GM18507 (cell line): ENCODE results near the gene GEMIN5.
"Not testable (repeated sequence)": the region's sequence is repeated elsewhere in the genome, so short reads cannot be mapped to it uniquely, and the experiment has no call there.

Experiments
- DNase-seq: peaks from one replicate; pipeline ENCODE4 v3.0.0; 2011; ENCODE audit warnings: low read depth; ENCODE audit not compliant: insufficient read length; ENCODE audit errors: extremely low spot score
- FAIRE-seq: peaks from 2 replicates; lab custom pipeline; 2011; peaks lifted over from hg19 to GRCh38; lab: Jason Lieb, UNC

Gene GEMIN5

GRCh38 chr5:154937718-154938466 lies at the start of gene GEMIN5:
Gene GEMIN5, minus strand, starts transcription at chr5:154938211. Its CDS starts 78 bp downstream, at chr5:154938133.
- DNase-seq (peak; percentile 84), FAIRE-seq (peak; percentile 86)

- FAIRE-seq, result no peak
- DNase-seq, result no peak
These were observed 48.1 kb upstream of the GEMIN5 start for GRCh38 chr5:154986151-154986550.

- DNase-seq (no peak), FAIRE-seq (no peak)
These were observed 47.0 kb upstream of the GEMIN5 start for GRCh38 chr5:154984946-154985516.

GRCh38 chr5:154978294-154978693 lies 40.3 kb upstream of the GEMIN5 start:
- not testable (repeated sequence) for FAIRE-seq, DNase-seq

GRCh38 chr5:154977409-154977808 lies 39.4 kb upstream of the GEMIN5 start:
- DNase-seq (no peak), FAIRE-seq (no peak)

- not testable (repeated sequence) for FAIRE-seq, DNase-seq
These were observed 38.1 kb upstream of the GEMIN5 start for GRCh38 chr5:154976082-154976481.

GRCh38 chr5:154972476-154973080 lies 34.6 kb upstream of the GEMIN5 start:
- DNase-seq, result no peak
- FAIRE-seq, result no peak

GRCh38 chr5:154971501-154971900 lies 33.5 kb upstream of the GEMIN5 start:
- DNase-seq (no peak), FAIRE-seq (no peak)

- DNase-seq (no peak), FAIRE-seq (no peak)
These were observed 32.7 kb upstream of the GEMIN5 start for GRCh38 chr5:154970759-154971158.

- no peak for DNase-seq
- no peak for FAIRE-seq
These were observed 30.9 kb upstream of the GEMIN5 start for GRCh38 chr5:154968953-154969352.

GRCh38 chr5:154967421-154968024 lies 29.5 kb upstream of the GEMIN5 start:
- DNase-seq, result no peak
- FAIRE-seq, result no peak

- FAIRE-seq (no peak), DNase-seq (no peak)
These were observed 28.9 kb upstream of the GEMIN5 start for GRCh38 chr5:154966874-154967273.

- FAIRE-seq (no peak), DNase-seq (no peak)
These were observed 28.2 kb upstream of the GEMIN5 start for GRCh38 chr5:154966081-154966841.

GRCh38 chr5:154962494-154962893 lies 24.5 kb upstream of the GEMIN5 start:
- FAIRE-seq (no peak), DNase-seq (no peak)

GRCh38 chr5:154956712-154957111 lies 18.7 kb upstream of the GEMIN5 start:
- no peak for DNase-seq
- no peak for FAIRE-seq

GRCh38 chr5:154949781-154950180 lies 11.8 kb upstream of the GEMIN5 start:
- DNase-seq (no peak), FAIRE-seq (no peak)

- DNase-seq (no peak), FAIRE-seq (no peak)
These were observed 10.3 kb upstream of the GEMIN5 start for GRCh38 chr5:154948313-154948712.

GRCh38 chr5:154947778-154948177 lies 9.8 kb upstream of the GEMIN5 start:
- FAIRE-seq (no peak), DNase-seq (no peak)

- DNase-seq (no peak), FAIRE-seq (no peak)
These were observed 7.8 kb upstream of the GEMIN5 start for GRCh38 chr5:154945695-154946301.
